Ectodermal cell (in vitro differentiated cells): ENCODE measurements around the gene CCNL2.
A peak's percentile ranks its signal among the peaks of the same experiment; 100 is the strongest.

Experiments
- H3K27ac ChIP-seq: 2 replicates; pipeline ENCODE4 v1.7.0; 2013; ENCODE audit warnings: mild to moderate bottlenecking, low read depth, low read length; ENCODE audit not compliant: insufficient read depth, poor library complexity, severe bottlenecking
- H3K27me3 ChIP-seq: 2 replicates; pipeline ENCODE4 v1.7.0; 2013; ENCODE audit warnings: mild to moderate bottlenecking, low read length; ENCODE audit not compliant: insufficient read depth, control insufficient read depth, poor library complexity, severe bottlenecking
- H3K36me3 ChIP-seq: one replicate; pipeline ENCODE4 v1.7.0; 2013; ENCODE audit warnings: low read length; ENCODE audit not compliant: control insufficient read depth, insufficient read depth
- H3K4me1 ChIP-seq: one replicate; pipeline ENCODE4 v1.7.0; 2013; ENCODE audit warnings: low read length; ENCODE audit not compliant: control insufficient read depth, insufficient read depth
- H3K4me3 ChIP-seq: 2 replicates; pipeline ENCODE4 v1.7.0; 2013; ENCODE audit warnings: low read depth, low read length, control low read depth; ENCODE audit not compliant: insufficient read depth
- H3K9me3 ChIP-seq: 2 replicates; pipeline ENCODE4 v1.7.0; 2013; ENCODE audit warnings: mild to moderate bottlenecking, low read length, moderate library complexity; ENCODE audit not compliant: control insufficient read depth
- WGBS, 2 experiments: methylation state at CpG; one replicate each; pipeline ENCODE4 v1.1.7; 2013; ENCODE audit warnings: missing lambda C conversion rate in 2 of 2; 5-methylcytosine and 5-hydroxymethylcytosine counted together

Gene CCNL2

DNA sequence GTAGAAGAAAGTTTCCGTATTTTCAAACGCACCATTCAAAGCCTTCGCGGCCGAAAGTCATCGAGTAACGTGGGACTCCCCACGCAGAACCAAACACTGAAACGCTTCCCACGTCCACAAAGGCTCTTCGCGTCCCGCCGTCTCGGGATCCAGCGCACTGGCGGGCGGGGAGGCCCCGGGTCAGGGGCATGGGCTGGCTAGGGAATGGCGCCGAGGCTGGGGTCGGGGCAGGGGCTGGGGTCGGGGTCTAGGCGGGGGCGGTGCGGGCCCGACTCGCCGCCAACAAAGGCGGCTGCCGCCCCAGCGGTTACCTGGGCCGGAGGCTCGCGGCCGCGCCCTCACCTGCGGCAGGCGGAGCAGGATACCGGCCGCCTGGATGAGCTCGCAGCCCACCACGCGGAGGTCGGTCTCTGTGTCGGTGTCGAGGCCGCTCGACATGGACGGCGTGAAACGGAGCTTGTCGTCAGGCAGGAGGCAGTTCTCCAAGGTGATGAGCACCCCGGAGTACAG lies 403 bp downstream of the CCNL2 start:
- Histone ChIP-seq H3K27ac (peak overlapping the region; percentile 11), H3K4me1 (peaks cover 14% of the 10 kb centered on the region), H3K4me3 (peak overlapping the region; percentile 100), H3K27me3 (no peaks in the 10 kb centered on the region), H3K36me3 (peaks cover 25% of the 10 kb centered on the region), H3K9me3 (no peaks in the 10 kb centered on the region)
- WGBS, 2 experiments, result 1% methylated on average over 54 of the region's 54 CpGs

DNA sequence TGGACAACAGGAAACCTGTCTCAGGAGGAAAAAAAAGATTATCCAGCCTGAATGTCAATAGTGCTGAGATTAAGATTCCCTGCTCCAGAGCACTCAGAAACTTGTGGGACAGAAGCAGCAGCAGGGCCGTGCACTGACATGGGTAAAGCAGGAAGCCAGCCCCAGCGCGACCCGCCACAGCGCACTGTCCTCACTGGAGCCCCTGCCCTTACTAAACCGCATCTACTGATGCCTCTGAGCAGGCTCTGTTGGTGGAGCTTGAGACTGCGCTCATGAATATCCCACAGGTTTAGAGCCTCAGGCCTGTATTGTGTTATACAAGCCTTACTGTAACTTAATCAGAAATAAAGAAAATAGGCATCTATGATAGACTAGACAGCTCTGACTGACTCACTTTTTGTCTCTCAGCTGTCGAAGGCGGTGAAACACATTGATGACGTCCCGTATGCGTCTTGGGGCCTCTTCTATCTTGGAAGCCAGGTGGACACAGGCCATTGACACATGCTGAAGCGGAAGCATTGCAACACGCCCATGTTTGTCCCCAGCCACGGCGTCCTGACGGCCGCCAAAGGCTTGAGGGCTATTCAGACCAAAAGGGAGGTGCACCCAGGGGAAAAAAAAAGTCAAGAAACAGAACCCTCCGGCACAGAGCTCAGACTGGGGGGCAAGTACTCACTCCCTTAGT lies 1.2 kb downstream of the CCNL2 start:
- WGBS, 2 experiments, result 74 to 79% methylated on average over 19 of the region's 19 CpGs
- peaks cover 14% of the 10 kb centered on the region for H3K4me1 ChIP-seq
- no peaks in the 10 kb centered on the region for H3K9me3 ChIP-seq
- no peaks in the 10 kb centered on the region for H3K27me3 ChIP-seq
- no peak overlapping the region for H3K27ac ChIP-seq
- peaks cover 28% of the 10 kb centered on the region for H3K36me3 ChIP-seq
- peak overlapping the region; percentile 100 for H3K4me3 ChIP-seq

DNA sequence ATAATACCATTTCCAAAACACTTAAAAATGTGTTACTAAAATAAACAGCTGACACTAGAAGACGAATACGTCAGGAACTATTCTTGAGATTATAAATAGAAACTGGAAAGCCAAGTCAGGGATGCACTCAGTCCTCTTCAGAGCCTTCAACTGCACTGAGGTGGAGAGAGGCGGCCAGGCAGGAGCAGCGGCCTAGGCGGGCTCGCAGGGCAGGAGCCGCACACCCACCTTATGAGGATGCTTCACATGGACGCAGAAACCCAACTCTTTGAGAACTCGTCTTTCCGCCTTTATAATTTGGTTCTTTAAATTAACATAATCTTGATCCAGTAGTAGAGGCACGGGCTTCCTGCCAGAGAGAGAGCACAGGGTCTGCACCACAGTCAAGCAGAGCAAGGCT lies 4.0 kb downstream of the CCNL2 start:
- Histone ChIP-seq H3K36me3 (peaks cover 56% of the 10 kb centered on the region), H3K27ac (no peak overlapping the region), H3K4me1 (peaks cover 8% of the 10 kb centered on the region), H3K9me3 (no peaks in the 10 kb centered on the region), H3K27me3 (no peaks in the 10 kb centered on the region), H3K4me3 (no peak overlapping the region)
- WGBS, 2 experiments, result 96 to 97% methylated on average over 11 of the region's 11 CpGs

DNA sequence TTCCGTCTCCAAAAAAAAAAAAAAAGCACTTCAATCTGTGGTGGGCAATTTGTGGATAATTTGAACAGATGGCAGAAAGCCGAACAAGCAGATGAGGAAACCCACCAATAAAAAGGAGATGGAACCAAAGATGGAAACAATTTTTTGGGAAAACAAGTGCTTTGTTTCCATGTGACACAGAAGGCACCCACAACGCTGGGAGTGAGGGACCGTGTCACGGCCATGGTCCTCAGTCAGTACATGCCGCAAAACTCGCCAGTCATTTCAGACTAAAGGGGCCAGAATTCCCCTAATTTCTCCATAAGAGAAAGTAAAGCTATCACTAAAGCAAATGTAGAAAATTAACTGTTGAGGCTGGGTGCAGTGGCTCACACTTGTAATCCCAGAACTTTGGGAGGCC lies 5.0 kb downstream of the CCNL2 start:
- H3K4me1 ChIP-seq, result peaks cover 7% of the 10 kb centered on the region
- peaks cover 63% of the 10 kb centered on the region for H3K36me3 ChIP-seq
- WGBS, 2 experiments, result 94 to 98% methylated on average over 7 of the region's 7 CpGs
- H3K27me3 ChIP-seq, result no peaks in the 10 kb centered on the region
- H3K9me3 ChIP-seq, result no peaks in the 10 kb centered on the region
- H3K27ac ChIP-seq, result no peak overlapping the region
- no peak overlapping the region for H3K4me3 ChIP-seq

GRCh38 chr1:1393428-1393827 lies 5.7 kb downstream of the CCNL2 start:
- H3K27ac ChIP-seq, result no peak overlapping the region
- peaks cover 7% of the 10 kb centered on the region for H3K4me1 ChIP-seq
- WGBS, 2 experiments, result 95 to 96% methylated on average over 11 of the region's 11 CpGs
- H3K27me3 ChIP-seq, result no peaks in the 10 kb centered on the region
- no peak overlapping the region for H3K4me3 ChIP-seq
- H3K36me3 ChIP-seq, result peaks cover 66% of the 10 kb centered on the region
- H3K9me3 ChIP-seq, result no peaks in the 10 kb centered on the region

DNA sequence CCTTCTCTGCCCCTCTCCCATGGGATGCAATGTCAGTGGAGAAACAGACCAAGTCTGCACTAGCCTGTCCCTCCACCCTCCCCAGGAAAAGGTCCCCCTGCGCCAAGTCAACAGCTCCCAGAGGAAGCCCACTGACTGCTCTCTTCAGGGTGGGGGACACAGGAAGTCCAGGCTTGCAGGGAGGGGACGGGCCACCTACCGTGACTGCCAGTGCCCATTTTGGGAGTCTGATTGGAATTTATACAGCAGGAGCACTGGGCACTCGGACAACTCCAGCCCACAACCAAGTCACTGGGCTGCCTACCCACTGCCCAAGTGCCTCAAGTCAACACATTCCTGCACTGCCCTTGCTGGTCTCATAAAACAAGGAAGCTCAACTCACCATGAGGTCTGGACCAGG lies 6.1 kb downstream of the CCNL2 start:
- H3K27me3 ChIP-seq, result no peaks in the 10 kb centered on the region
- no peak overlapping the region for H3K4me3 ChIP-seq
- 95 to 96% methylated on average over 4 of the region's 4 CpGs for WGBS, 2 experiments
- peaks cover 70% of the 10 kb centered on the region for H3K36me3 ChIP-seq
- H3K4me1 ChIP-seq, result peaks cover 7% of the 10 kb centered on the region
- no peak overlapping the region for H3K27ac ChIP-seq
- H3K9me3 ChIP-seq, result no peaks in the 10 kb centered on the region

- H3K36me3 ChIP-seq, result peaks cover 75% of the 10 kb centered on the region
- H3K4me1 ChIP-seq, result no peaks in the 10 kb centered on the region
- no peak overlapping the region for H3K27ac ChIP-seq
- no peaks in the 10 kb centered on the region for H3K9me3 ChIP-seq
- WGBS, 2 experiments, result 93 to 95% methylated on average over 12 of the region's 12 CpGs
- H3K4me3 ChIP-seq, result no peak overlapping the region
- H3K27me3 ChIP-seq, result no peaks in the 10 kb centered on the region
Observed at GRCh38 chr1:1391225-1391624, 7.9 kb downstream of the CCNL2 start.

GRCh38 chr1:1390675-1391074 lies 8.5 kb downstream of the CCNL2 start:
- Histone ChIP-seq H3K4me3 (no peak overlapping the region), H3K9me3 (no peaks in the 10 kb centered on the region), H3K27me3 (no peaks in the 10 kb centered on the region), H3K4me1 (no peaks in the 10 kb centered on the region), H3K27ac (no peak overlapping the region), H3K36me3 (peaks cover 80% of the 10 kb centered on the region)
- 96% methylated on average over 12 of the region's 12 CpGs for WGBS, 2 experiments

DNA sequence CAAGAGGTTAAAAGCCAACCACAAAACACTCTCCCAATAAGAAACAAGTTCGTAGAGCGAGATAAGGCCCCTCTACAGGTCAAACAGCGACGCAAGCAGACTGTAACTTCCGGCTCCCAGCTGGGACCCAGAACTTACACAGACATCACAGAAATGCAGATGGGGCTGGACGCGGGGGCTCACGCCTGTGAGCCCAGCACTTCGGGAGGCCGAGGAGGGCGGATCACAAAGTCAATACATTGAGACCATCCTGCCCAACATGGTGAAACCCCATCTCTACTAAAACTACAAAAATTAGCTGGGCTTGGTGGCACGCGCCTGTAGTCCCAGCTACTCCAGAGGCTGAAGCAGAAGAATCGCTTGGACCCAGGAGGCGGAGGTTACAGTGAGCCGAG lies 11.1 kb downstream of the CCNL2 start:
- Histone ChIP-seq H3K36me3 (peaks cover 68% of the 10 kb centered on the region), H3K27ac (no peak overlapping the region), H3K9me3 (no peaks in the 10 kb centered on the region), H3K27me3 (no peaks in the 10 kb centered on the region), H3K4me1 (no peaks in the 10 kb centered on the region), H3K4me3 (no peak overlapping the region)
- 94% methylated on average over 16 of the region's 16 CpGs for WGBS, 2 experiments

GRCh38 chr1:1387098-1388077 lies 11.7 kb downstream of the CCNL2 start:
- H3K27me3 ChIP-seq, result no peaks in the 10 kb centered on the region
- WGBS, 2 experiments, result 96 to 97% methylated on average over 50 of the region's 50 CpGs
- no peak overlapping the region for H3K27ac ChIP-seq
- no peaks in the 10 kb centered on the region for H3K9me3 ChIP-seq
- H3K36me3 ChIP-seq, result peaks cover 61% of the 10 kb centered on the region
- H3K4me3 ChIP-seq, result no peak overlapping the region
- H3K4me1 ChIP-seq, result no peaks in the 10 kb centered on the region
